ENCODE measurements around the gene RUVBL1.

The RUVBL1 gene

DNA sequence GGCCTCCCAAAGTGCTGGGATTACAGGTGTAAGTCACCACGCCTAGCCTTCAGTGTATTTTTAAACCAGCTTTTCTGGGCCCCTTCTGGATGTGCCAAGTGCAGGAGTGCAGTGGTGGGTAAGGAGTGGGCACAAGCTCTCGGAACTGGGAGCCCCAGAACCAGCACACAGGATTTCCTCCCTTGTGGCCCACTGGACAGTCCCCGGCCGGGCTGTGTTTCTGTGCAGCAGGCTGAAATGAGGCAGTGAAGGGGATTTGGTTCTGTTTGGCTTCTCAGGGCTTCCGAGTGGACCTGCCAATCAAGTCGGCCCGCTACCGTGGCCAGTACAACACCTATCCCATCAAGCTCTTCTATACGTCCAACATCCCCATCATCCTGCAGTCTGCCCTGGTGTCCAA lies 56.9 kb downstream of the RUVBL1 start:
- TF ChIP-seq SIN3A (IDR thresholded peaks at IDR 0.05; ENCODE audit: borderline replicate concordance, insufficient read depth, low read length) (no peak), TAF1 (IDR thresholded peaks at IDR 0.05; ENCODE audit: borderline replicate concordance, insufficient read depth, low read length) (no peak), FOXP2 (optimal IDR thresholded peaks at IDR 0.05; ENCODE audit: borderline replicate concordance, extremely low read depth, extremely low read length, insufficient read depth) (no peak), POLR2AphosphoS5 (IDR thresholded peaks at IDR 0.05; ENCODE audit: low read depth, low read length) (no peak)
- TF ChIP-seq, protein P1, sequence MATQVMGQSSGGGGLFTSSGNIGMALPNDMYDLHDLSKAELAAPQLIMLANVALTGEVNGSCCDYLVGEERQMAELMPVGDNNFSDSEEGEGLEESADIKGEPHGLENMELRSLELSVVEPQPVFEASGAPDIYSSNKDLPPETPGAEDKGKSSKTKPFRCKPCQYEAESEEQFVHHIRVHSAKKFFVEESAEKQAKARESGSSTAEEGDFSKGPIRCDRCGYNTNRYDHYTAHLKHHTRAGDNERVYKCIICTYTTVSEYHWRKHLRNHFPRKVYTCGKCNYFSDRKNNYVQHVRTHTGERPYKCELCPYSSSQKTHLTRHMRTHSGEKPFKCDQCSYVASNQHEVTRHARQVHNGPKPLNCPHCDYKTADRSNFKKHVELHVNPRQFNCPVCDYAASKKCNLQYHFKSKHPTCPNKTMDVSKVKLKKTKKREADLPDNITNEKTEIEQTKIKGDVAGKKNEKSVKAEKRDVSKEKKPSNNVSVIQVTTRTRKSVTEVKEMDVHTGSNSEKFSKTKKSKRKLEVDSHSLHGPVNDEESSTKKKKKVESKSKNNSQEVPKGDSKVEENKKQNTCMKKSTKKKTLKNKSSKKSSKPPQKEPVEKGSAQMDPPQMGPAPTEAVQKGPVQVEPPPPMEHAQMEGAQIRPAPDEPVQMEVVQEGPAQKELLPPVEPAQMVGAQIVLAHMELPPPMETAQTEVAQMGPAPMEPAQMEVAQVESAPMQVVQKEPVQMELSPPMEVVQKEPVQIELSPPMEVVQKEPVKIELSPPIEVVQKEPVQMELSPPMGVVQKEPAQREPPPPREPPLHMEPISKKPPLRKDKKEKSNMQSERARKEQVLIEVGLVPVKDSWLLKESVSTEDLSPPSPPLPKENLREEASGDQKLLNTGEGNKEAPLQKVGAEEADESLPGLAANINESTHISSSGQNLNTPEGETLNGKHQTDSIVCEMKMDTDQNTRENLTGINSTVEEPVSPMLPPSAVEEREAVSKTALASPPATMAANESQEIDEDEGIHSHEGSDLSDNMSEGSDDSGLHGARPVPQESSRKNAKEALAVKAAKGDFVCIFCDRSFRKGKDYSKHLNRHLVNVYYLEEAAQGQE (IDR thresholded peaks at IDR 0.05; ENCODE audit: insufficient read depth in 1 of 2, low read depth in 2 of 2, low read length in 2 of 2): no peak

DNA sequence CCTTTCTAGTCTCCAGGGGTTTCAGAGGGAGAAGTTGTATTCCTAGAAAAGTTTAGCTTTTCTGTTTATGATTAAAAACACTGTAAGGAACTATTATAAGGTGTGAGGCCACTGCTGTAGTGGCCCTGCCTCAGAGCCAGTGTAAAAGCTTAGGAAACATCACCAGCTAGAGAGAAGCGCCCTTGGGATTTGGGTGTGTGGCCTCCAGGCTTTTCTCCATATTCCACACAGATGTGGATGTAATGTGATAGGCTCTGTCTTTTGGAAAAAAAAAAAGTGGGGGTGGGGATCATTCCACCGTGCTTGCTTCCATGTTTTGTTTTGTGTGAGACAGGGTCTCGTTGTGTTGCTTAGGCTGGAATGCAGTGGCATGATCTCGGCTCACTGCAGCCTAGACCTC lies 57.5 kb downstream of the RUVBL1 start:
- TF ChIP-seq, protein P1 (IDR thresholded peaks at IDR 0.05; ENCODE audit: insufficient read depth in 1 of 2, low read depth in 2 of 2, low read length in 2 of 2): no peak
- no peak for TF ChIP-seq TAF1 (IDR thresholded peaks at IDR 0.05; ENCODE audit: borderline replicate concordance, insufficient read depth, low read length)
- no peak for TF ChIP-seq SIN3A (IDR thresholded peaks at IDR 0.05; ENCODE audit: borderline replicate concordance, insufficient read depth, low read length)
- TF ChIP-seq FOXP2 (optimal IDR thresholded peaks at IDR 0.05; ENCODE audit: borderline replicate concordance, extremely low read depth, extremely low read length, insufficient read depth): no peak
- TF ChIP-seq POLR2AphosphoS5 (IDR thresholded peaks at IDR 0.05; ENCODE audit: low read depth, low read length): no peak

DNA sequence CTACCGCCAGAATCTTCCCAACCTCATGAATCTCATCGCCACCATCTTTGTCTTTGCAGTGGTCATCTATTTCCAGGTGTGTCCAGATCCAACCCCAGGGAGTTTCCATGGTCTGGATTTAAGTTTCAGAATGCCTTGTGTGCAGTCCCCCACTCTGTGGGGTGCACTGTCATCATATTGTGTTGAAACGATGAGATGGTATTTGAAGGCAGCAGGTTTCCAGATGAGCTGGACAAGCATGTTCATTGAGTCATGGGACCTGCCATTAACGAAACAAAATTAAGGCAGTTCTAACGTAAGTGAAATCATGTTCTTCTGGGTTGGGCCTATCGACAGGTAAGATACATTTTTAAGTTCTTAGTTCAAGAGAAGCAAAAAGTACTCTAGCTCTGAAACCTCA lies 58.6 kb downstream of the RUVBL1 start:
- TF ChIP-seq SIN3A (IDR thresholded peaks at IDR 0.05; ENCODE audit: borderline replicate concordance, insufficient read depth, low read length) (no peak), TAF1 (IDR thresholded peaks at IDR 0.05; ENCODE audit: borderline replicate concordance, insufficient read depth, low read length) (no peak), FOXP2 (optimal IDR thresholded peaks at IDR 0.05; ENCODE audit: borderline replicate concordance, extremely low read depth, extremely low read length, insufficient read depth) (no peak), POLR2AphosphoS5 (IDR thresholded peaks at IDR 0.05; ENCODE audit: low read depth, low read length) (no peak)
- TF ChIP-seq, protein P1 (IDR thresholded peaks at IDR 0.05; ENCODE audit: insufficient read depth in 1 of 2, low read depth in 2 of 2, low read length in 2 of 2): no peak

DNA sequence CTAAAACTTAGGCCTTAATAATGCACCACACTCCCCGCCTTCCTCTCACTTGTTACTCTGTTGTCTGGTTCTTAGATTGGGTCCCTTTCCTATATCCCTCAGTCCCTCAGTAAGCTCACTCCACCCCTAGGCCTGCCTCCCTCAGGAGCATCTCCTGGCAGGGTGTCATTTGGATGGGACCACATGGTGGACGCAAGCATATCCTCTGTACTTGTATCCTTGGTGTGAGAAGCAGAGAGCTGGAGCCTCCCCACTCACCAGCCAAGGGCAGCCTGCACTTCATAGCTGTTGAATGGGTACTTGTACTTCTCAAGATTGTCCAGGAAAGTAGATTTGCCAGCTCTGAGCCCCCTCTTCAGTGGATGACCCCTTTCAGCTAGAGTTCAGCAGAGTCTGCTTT lies 59.7 kb downstream of the RUVBL1 start:
- TF ChIP-seq POLR2AphosphoS5 (IDR thresholded peaks at IDR 0.05; ENCODE audit: low read depth, low read length): no peak
- TF ChIP-seq TAF1 (IDR thresholded peaks at IDR 0.05; ENCODE audit: borderline replicate concordance, insufficient read depth, low read length): no peak
- TF ChIP-seq SIN3A (IDR thresholded peaks at IDR 0.05; ENCODE audit: borderline replicate concordance, insufficient read depth, low read length): no peak
- no peak for TF ChIP-seq FOXP2 (optimal IDR thresholded peaks at IDR 0.05; ENCODE audit: borderline replicate concordance, extremely low read depth, extremely low read length, insufficient read depth)
- TF ChIP-seq, protein P1 (IDR thresholded peaks at IDR 0.05; ENCODE audit: insufficient read depth in 1 of 2, low read depth in 2 of 2, low read length in 2 of 2): no peak

Measured in PFSK-1 (cell line).